GM19240 (cell line): Measurements from ENCODE around the gene MRPL49.
"Not testable (repeated sequence)": the region's sequence is repeated elsewhere in the genome, so short reads cannot be mapped to it uniquely, and the experiment has no call there.

ENCODE experiments used
- DNase-seq: peaks from one replicate; pipeline ENCODE4 v3.0.0; 2011; ENCODE audit warnings: low spot score; ENCODE audit not compliant: insufficient read length

The MRPL49 gene

GRCh38 chr11:65165410-65166317 is 43.5 kb downstream of the MRPL49 start:
- no peak for DNase-seq

- DNase-seq: no peak
Measured at GRCh38 chr11:65166893-65167292, 44.8 kb downstream of the MRPL49 start.

- DNase-seq: no peak
Measured at GRCh38 chr11:65167656-65168055, 45.5 kb downstream of the MRPL49 start.

GRCh38 chr11:65169164-65169641 is 47.1 kb downstream of the MRPL49 start:
- DNase-seq: no peak

- DNase-seq: no peak
Measured at GRCh38 chr11:65170058-65170534, 48.0 kb downstream of the MRPL49 start, which contains the start of gene SPDYC. SPDYC (plus strand) TSS chr11:65170233; CDS start chr11:65171358, 1,125 bp downstream.

GRCh38 chr11:65172600-65172999 is 50.5 kb downstream of the MRPL49 start:
- no peak for DNase-seq

GRCh38 chr11:65174571-65175010 is 52.5 kb downstream of the MRPL49 start:
- DNase-seq: not testable (repeated sequence)
